ENCODE results near the gene SLC25A13. TPM values are rescaled to one million over a fixed set of nuclear protein-coding genes. Genes with fewer than 3 reads are reported as not detected.

Gene SLC25A13
- total and polyA plus RNA-seq, 2 of the 13 experiments (the other 11 are each of a cell fraction or from before 2014, with no cell fraction given) = 36.2 to 84.9 TPM

GRCh38 chr7:96321658-96322372 is at the start of gene SLC25A13 (continued):
- TF ChIP-seq UBTF (CRISPR knock-in tag; IDR thresholded peaks at IDR 0.05) = peak; percentile 84
- peak; percentile 94 for TF ChIP-seq ZNF501 (CRISPR knock-in tag; IDR thresholded peaks at IDR 0.05)
- no peak for TF ChIP-seq CCAR2 (optimal IDR thresholded peaks at IDR 0.05; ENCODE audit: low read depth, low read length)
- TF ChIP-seq ZNF619 (CRISPR knock-in tag; IDR thresholded peaks at IDR 0.05) = peak; percentile 95
- 0 out of 2 replicates have a peak, but pooled peaks have one; percentile 79 for TF ChIP-seq RELA (CRISPR knock-in tag; IDR thresholded peaks at IDR 0.05)
- TF ChIP-seq ZNF12 (CRISPR knock-in tag; IDR thresholded peaks at IDR 0.05) = peak; percentile 47; the same call in 1 of the 2 replicates
- TF ChIP-seq, protein P1, sequence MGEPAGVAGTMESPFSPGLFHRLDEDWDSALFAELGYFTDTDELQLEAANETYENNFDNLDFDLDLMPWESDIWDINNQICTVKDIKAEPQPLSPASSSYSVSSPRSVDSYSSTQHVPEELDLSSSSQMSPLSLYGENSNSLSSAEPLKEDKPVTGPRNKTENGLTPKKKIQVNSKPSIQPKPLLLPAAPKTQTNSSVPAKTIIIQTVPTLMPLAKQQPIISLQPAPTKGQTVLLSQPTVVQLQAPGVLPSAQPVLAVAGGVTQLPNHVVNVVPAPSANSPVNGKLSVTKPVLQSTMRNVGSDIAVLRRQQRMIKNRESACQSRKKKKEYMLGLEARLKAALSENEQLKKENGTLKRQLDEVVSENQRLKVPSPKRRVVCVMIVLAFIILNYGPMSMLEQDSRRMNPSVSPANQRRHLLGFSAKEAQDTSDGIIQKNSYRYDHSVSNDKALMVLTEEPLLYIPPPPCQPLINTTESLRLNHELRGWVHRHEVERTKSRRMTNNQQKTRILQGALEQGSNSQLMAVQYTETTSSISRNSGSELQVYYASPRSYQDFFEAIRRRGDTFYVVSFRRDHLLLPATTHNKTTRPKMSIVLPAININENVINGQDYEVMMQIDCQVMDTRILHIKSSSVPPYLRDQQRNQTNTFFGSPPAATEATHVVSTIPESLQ (CRISPR knock-in tag; conservative IDR thresholded peaks at IDR 0.05) = no peak
- peak; percentile 95; the same call in 1 of the 2 replicates for TF ChIP-seq GLI4 (CRISPR knock-in tag; IDR thresholded peaks at IDR 0.05; ENCODE audit: borderline replicate concordance)
- no peak for TF ChIP-seq ATRX (CRISPR knock-in tag; IDR thresholded peaks at IDR 0.05; ENCODE audit: borderline replicate concordance)
- TF ChIP-seq ZNF841 (CRISPR knock-in tag; IDR thresholded peaks at IDR 0.05; ENCODE audit: borderline replicate concordance) = peak; percentile 89; the same call in 1 of the 2 replicates
- TF ChIP-seq SNRNP70 (IDR thresholded peaks at IDR 0.05; ENCODE audit: low read depth, low read length) = 0 out of 2 replicates have a peak, but pooled peaks have one; percentile 70
- no peak for TF ChIP-seq SETDB1 (CRISPR knock-in tag; IDR thresholded peaks at IDR 0.05; ENCODE audit: borderline replicate concordance)
- peak; percentile 61; the same call in 1 of the 2 replicates for TF ChIP-seq ZSCAN12 (CRISPR knock-in tag; IDR thresholded peaks at IDR 0.05)
- TF ChIP-seq MAFG (CRISPR knock-in tag; IDR thresholded peaks at IDR 0.05) = no peak
- peak; percentile 59 for TF ChIP-seq ZNF768 (CRISPR knock-in tag; IDR thresholded peaks at IDR 0.05)
- TF ChIP-seq, protein P2, sequence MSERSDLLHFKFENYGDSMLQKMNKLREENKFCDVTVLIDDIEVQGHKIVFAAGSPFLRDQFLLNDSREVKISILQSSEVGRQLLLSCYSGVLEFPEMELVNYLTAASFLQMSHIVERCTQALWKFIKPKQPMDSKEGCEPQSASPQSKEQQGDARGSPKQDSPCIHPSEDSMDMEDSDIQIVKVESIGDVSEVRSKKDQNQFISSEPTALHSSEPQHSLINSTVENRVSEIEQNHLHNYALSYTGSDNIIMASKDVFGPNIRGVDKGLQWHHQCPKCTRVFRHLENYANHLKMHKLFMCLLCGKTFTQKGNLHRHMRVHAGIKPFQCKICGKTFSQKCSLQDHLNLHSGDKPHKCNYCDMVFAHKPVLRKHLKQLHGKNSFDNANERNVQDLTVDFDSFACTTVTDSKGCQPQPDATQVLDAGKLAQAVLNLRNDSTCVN (CRISPR knock-in tag; IDR thresholded peaks at IDR 0.05; ENCODE audit: borderline replicate concordance) = peak; percentile 92
- peak; percentile 100 for TF ChIP-seq RBFOX2 (IDR thresholded peaks at IDR 0.05; ENCODE audit: low read depth, low read length)
- TF ChIP-seq CENPT (CRISPR knock-in tag; IDR thresholded peaks at IDR 0.05; ENCODE audit: low read depth) = peak; percentile 94
- TF ChIP-seq ZNF816 (CRISPR knock-in tag; IDR thresholded peaks at IDR 0.05; ENCODE audit: borderline replicate concordance) = peak; percentile 90; the same call in 1 of the 2 replicates
- TF ChIP-seq SIX4 (CRISPR knock-in tag; IDR thresholded peaks at IDR 0.05) = peak; percentile 19; the same call in 1 of the 2 replicates
- TF ChIP-seq ZNF713 (CRISPR knock-in tag; IDR thresholded peaks at IDR 0.05) = peak; percentile 84; the same call in 1 of the 2 replicates
- peak; percentile 80 for TF ChIP-seq PPARG (CRISPR knock-in tag; conservative IDR thresholded peaks at IDR 0.05)
- peak; percentile 74 for TF ChIP-seq HIC2 (CRISPR knock-in tag; IDR thresholded peaks at IDR 0.05; ENCODE audit: low read depth)
